Naive thymus-derived CD4-positive, alpha-beta T cell (primary cell): ENCODE data around the gene RYR1. TPM values are rescaled to one million over a fixed set of nuclear protein-coding genes. Genes with fewer than 3 reads are reported as not detected.

Experiments
- ATAC-seq: fragments of 150-1000 bp; cut with Tn5 transposase; 2 replicates; pipeline ENCODE4 v1.10.0; 2021; ENCODE audit warnings: mild to moderate bottlenecking, moderate library complexity
- CTCF ChIA-PET: fragments of 350-600 bp; sonication (Branson Sonifier 250); formaldehyde crosslinking; loops from one replicate; lab custom pipeline; 2021; ENCODE audit warnings: antibody characterized with exemption; lab: Charles Lee
- POLR2A ChIA-PET: fragments of 350-600 bp; sonication (Branson Sonifier 250); formaldehyde crosslinking; loops from one replicate; lab custom pipeline; 2021; ENCODE audit warnings: antibody characterized with exemption, inconsistent platforms; lab: Charles Lee
- DNase-seq, 9 donors: peaks; one replicate each; pipeline versions ENCODE4 v3.0.0 to v3.0.0-alpha.2; 2020 to 2022; ENCODE audit warnings: mixed read lengths in 1 of 9
- H3K27ac ChIP-seq: one replicate; pipeline ENCODE4 v1.7.0; 2013; ENCODE audit warnings: mild to moderate bottlenecking, low read depth, low read length, moderate library complexity
- H3K27me3 ChIP-seq, 2 donors: one replicate each; pipeline ENCODE4 v1.7.0; 2013; ENCODE audit warnings: low read length in 2 of 2, mild to moderate bottlenecking in 2 of 2, moderate library complexity in 2 of 2; ENCODE audit not compliant: control insufficient read depth in 2 of 2, insufficient read depth in 2 of 2
- H3K36me3 ChIP-seq, 3 experiments: 1 replicate in 2 of 3; 2 replicates in 1 of 3; pipeline ENCODE4 v1.7.0; 2013; ENCODE audit warnings: low read length in 3 of 3, mild to moderate bottlenecking in 3 of 3, moderate library complexity in 1 of 3; ENCODE audit not compliant: insufficient read depth in 3 of 3, control insufficient read depth in 2 of 3
- H3K4me1 ChIP-seq, 2 donors: one replicate each; pipeline ENCODE4 v1.7.0; 2013; ENCODE audit warnings: low read length in 2 of 2, mild to moderate bottlenecking in 2 of 2, moderate library complexity in 1 of 2; ENCODE audit not compliant: control insufficient read depth in 2 of 2, insufficient read depth in 2 of 2
- H3K4me3 ChIP-seq: 2 replicates; pipeline ENCODE4 v1.7.0; 2013; ENCODE audit warnings: mild to moderate bottlenecking, low read length
- H3K9me3 ChIP-seq, 3 experiments: 1 replicate in 2 of 3; 2 replicates in 1 of 3; pipeline ENCODE4 v1.7.0; 2013; ENCODE audit warnings: low read length in 3 of 3; ENCODE audit not compliant: control insufficient read depth in 2 of 3
- H3K27ac Mint-ChIP-seq, 9 donors: one replicate each; pipeline ENCODE4 v1.8.0; 2020 to 2022; ENCODE audit warnings: mixed read lengths in 9 of 9, mild to moderate bottlenecking in 8 of 9, moderate library complexity in 5 of 9, inconsistent platforms in 2 of 9
- H3K27me3 Mint-ChIP-seq, 5 donors: one replicate each; pipeline ENCODE4 v1.8.0; 2021 to 2022; ENCODE audit warnings: mixed read lengths in 5 of 5, mild to moderate bottlenecking in 1 of 5
- H3K36me3 Mint-ChIP-seq, 5 donors: one replicate each; pipeline ENCODE4 v1.8.0; 2020 to 2022; ENCODE audit warnings: mixed read lengths in 5 of 5, mild to moderate bottlenecking in 3 of 5, inconsistent platforms in 1 of 5
- H3K4me1 Mint-ChIP-seq, 7 donors: one replicate each; pipeline ENCODE4 v1.8.0; 2020 to 2022; ENCODE audit warnings: mixed read lengths in 7 of 7, mild to moderate bottlenecking in 3 of 7, inconsistent platforms in 1 of 7
- H3K4me3 Mint-ChIP-seq, 10 donors: one replicate each; pipeline ENCODE4 v1.8.0; 2020 to 2022; ENCODE audit warnings: mild to moderate bottlenecking in 10 of 10, mixed read lengths in 10 of 10, moderate library complexity in 6 of 10, inconsistent platforms in 2 of 10
- H3K9me3 Mint-ChIP-seq, 11 donors: one replicate each; pipeline ENCODE4 v1.8.0; 2020 to 2022; ENCODE audit warnings: mixed read lengths in 11 of 11, mild to moderate bottlenecking in 4 of 11, inconsistent platforms in 1 of 11, moderate library complexity in 1 of 11
- intact Hi-C, 2 donors: fragments of 100-400 bp; cut with micrococcal nuclease; formaldehyde crosslinking; loops; one replicate each; pipeline ENCODE4 v1.15.1; 2023
- polyA plus RNA-seq, 2 donors: library from polyadenylated mRNA; unstranded; fragments of 300-500 nt; fragmentation: Illumina TruSeq; gene quantifications; one replicate each; pipeline ENCODE4 v1.2.3, GENCODE V29; 2021
- total RNA-seq, 6 experiments: library from RNA in 5 of 6; stranded (reverse) in 5 of 6; gene quantifications; 1 replicate in 5 of 6; 2 replicates in 1 of 6; pipeline ENCODE4 v1.2.3 and lab custom pipeline; 2021 to 2026

Gene RYR1
- total and polyA plus RNA-seq, 7 experiments from 2014 or later: 0.29 to 2.6 (median 1.7) TPM; not detected in 2

GRCh38 chr19:38506723-38507550, 73.4 kb downstream of the RYR1 start:
- Histone ChIP-seq H3K4me3 (no peak overlapping the region), H3K36me3 (no peaks in the 10 kb centered on the region), H3K27ac (no peak overlapping the region), H3K27me3 (no peaks in the 10 kb centered on the region), H3K9me3 (no peaks in the 10 kb centered on the region), H3K4me1 (peaks cover 0 to 6% of the 10 kb centered on the region in 2 donors)
- H3K27ac Mint-ChIP-seq: peak overlapping the region in 1 of 9 donors; percentile 14
- ChIA-PET POLR2A (no interaction called here), CTCF (interaction anchor here (0.6 kb wide), 1 partner anchor 479 kb away, joined by 3 read pairs; no protein-coding TSS in a partner anchor)
- DNase-seq (peak; percentile 44 to 91 (median 82)), ATAC-seq (peak; percentile 95)
- no peaks in the 10 kb centered on the region for H3K36me3 Mint-ChIP-seq
- intact Hi-C loops: loop anchor here (2.0 kb wide), 2 partner anchors 104 to 120 kb away; partner anchors contain the start of gene FAM98C (in 1 of the 2)
- peak overlapping the region in 8 of 10 donors; percentile 12 to 56 (median 33) for H3K4me3 Mint-ChIP-seq
- peaks cover 0 to 10% (median 4%) of the 10 kb centered on the region in 5 donors for H3K27me3 Mint-ChIP-seq
- H3K4me1 Mint-ChIP-seq: peaks cover 0 to 10% (median 5%) of the 10 kb centered on the region in 7 donors
- no peaks in the 10 kb centered on the region for H3K9me3 Mint-ChIP-seq

GRCh38 chr19:38507551-38508127, 74.1 kb downstream of the RYR1 start:
- no peak overlapping the region for H3K27ac Mint-ChIP-seq
- Histone ChIP-seq H3K27ac (no peak overlapping the region), H3K4me3 (no peak overlapping the region), H3K4me1 (peaks cover 0 to 6% of the 10 kb centered on the region in 2 donors), H3K27me3 (no peaks in the 10 kb centered on the region), H3K36me3 (no peaks in the 10 kb centered on the region), H3K9me3 (no peaks in the 10 kb centered on the region)
- H3K27me3 Mint-ChIP-seq: peaks cover 0 to 10% (median 4%) of the 10 kb centered on the region in 5 donors
- ChIA-PET POLR2A (no interaction called here), CTCF (interaction anchor here (1.1 kb wide), 1 partner anchor 358 kb away, joined by 4 read pairs; no protein-coding TSS in a partner anchor)
- ATAC-seq (no peak), DNase-seq (no peak)
- intact Hi-C loops: loop anchor here (2.0 kb wide), 2 partner anchors 105 to 121 kb away; partner anchors contain the start of gene FAM98C (in 1 of the 2)
- H3K4me1 Mint-ChIP-seq: peaks cover 0 to 10% (median 5%) of the 10 kb centered on the region in 7 donors
- H3K36me3 Mint-ChIP-seq: no peaks in the 10 kb centered on the region
- H3K4me3 Mint-ChIP-seq: peak overlapping the region in 1 of 10 donors; percentile 2
- no peaks in the 10 kb centered on the region for H3K9me3 Mint-ChIP-seq

DNA sequence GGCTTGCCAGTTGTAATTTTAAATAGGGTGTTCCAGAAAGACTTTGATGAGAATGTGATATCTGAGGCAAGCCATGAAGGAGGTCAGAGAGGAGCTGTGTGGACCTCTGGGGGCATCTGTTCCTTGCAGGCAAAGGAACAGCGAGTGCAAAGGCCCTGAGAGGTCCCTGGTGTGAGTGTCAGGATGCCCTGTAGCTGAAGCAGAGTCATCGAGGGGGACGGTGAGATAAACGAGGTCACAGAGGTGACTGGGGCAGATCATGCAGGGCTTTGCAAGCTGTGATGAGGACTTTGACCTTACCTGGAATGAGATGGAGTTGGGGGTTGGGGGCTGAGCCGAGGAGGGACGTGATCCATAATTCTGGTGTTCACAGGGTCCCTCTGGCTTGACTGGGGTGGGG, 75.0 kb downstream of the RYR1 start:
- Mint-ChIP-seq H3K4me1 (peaks cover 0 to 14% (median 7%) of the 10 kb centered on the region in 7 donors), H3K9me3 (no peaks in the 10 kb centered on the region), H3K4me3 (no peak overlapping the region), H3K27ac (peak overlapping the region in 3 of 9 donors; percentile 16 to 78 (median 39)), H3K36me3 (no peaks in the 10 kb centered on the region), H3K27me3 (peaks cover 0 to 10% (median 4%) of the 10 kb centered on the region in 5 donors)
- Histone ChIP-seq H3K4me1 (peaks cover 0 to 6% of the 10 kb centered on the region in 2 donors), H3K27ac (no peak overlapping the region), H3K9me3 (no peaks in the 10 kb centered on the region), H3K27me3 (no peaks in the 10 kb centered on the region), H3K36me3 (no peaks in the 10 kb centered on the region), H3K4me3 (no peak overlapping the region)
- ATAC-seq (no peak), DNase-seq (no peak)
- POLR2A ChIA-PET: no interaction called here
- intact Hi-C loops: no loop called here
- CTCF ChIA-PET: interaction anchor here (1.1 to 1.2 kb wide), 2 partner anchors 109 to 357 kb away, joined by 3 to 4 read pairs; partner anchors contain the start of gene MAP4K1

GRCh38 chr19:38509027-38509426, 75.5 kb downstream of the RYR1 start:
- H3K27ac Mint-ChIP-seq: no peak overlapping the region
- H3K9me3 Mint-ChIP-seq: no peaks in the 10 kb centered on the region
- H3K36me3 ChIP-seq: no peaks in the 10 kb centered on the region
- ChIA-PET CTCF (interaction anchor here (1.2 kb wide), 1 partner anchor 108 kb away, joined by 3 read pairs; the partner anchor contains the start of gene MAP4K1), POLR2A (no interaction called here)
- H3K9me3 ChIP-seq: no peaks in the 10 kb centered on the region
- peaks cover 0 to 18% (median 7%) of the 10 kb centered on the region in 7 donors for H3K4me1 Mint-ChIP-seq
- H3K27me3 Mint-ChIP-seq: peaks cover 0 to 10% (median 4%) of the 10 kb centered on the region in 5 donors
- no peak overlapping the region for H3K4me3 Mint-ChIP-seq
- DNase-seq: no peak
- intact Hi-C loops: no loop called here
- H3K4me3 ChIP-seq: no peak overlapping the region
- H3K27me3 ChIP-seq: no peaks in the 10 kb centered on the region
- H3K4me1 ChIP-seq: peaks cover 0 to 6% of the 10 kb centered on the region in 2 donors
- H3K36me3 Mint-ChIP-seq: no peaks in the 10 kb centered on the region
- no peak overlapping the region for H3K27ac ChIP-seq
- no peak for ATAC-seq

DNA sequence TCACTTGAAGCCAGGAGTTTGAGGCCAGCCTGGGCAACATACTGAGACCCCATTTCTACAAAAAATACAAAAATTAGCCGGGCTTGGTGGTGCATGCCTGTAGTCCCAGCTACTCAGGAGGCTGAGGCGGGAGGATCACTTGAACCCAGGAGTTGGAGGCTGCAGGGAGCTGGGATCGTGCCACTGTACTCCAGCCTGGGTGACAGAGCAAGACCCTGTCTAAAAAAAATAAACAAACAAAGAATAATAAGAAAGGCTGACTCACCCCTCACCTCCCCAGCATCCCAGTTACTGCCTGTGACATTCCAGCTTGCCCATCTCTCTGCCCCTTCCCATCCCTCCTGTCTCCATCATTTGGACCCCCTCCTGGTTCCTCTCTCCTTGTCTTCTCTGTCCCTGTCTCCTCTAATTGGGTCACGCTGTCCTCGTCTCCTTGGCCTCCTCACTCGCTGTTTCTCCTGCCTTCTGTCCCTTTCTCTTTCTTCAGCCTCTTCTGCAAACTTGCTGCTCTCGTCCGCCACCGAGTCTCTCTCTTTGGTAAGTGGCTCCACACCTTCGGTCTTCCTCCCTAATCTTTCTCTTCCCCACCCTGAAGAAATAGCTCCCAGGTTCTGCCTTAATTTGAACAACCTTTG, 77.7 kb downstream of the RYR1 start:
- no peak for DNase-seq
- Mint-ChIP-seq H3K36me3 (no peaks in the 10 kb centered on the region), H3K4me1 (peaks cover 6 to 29% (median 11%) of the 10 kb centered on the region in 7 donors), H3K27me3 (peaks cover 0 to 10% (median 4%) of the 10 kb centered on the region in 5 donors), H3K27ac (no peak overlapping the region), H3K4me3 (no peak overlapping the region), H3K9me3 (no peaks in the 10 kb centered on the region)
- ATAC-seq: no peak
- POLR2A ChIA-PET: no interaction called here
- H3K27ac ChIP-seq: no peak overlapping the region
- peaks cover 6 to 10% of the 10 kb centered on the region in 2 donors for H3K4me1 ChIP-seq
- intact Hi-C loops: loop anchor here in 1 of 2 donors (10.0 kb wide), 1 partner anchor 424 kb away; the partner anchor contains the start of genes MRPS12 and SARS2
- CTCF ChIA-PET: interaction anchor here (0.7 kb wide), 1 partner anchor 377 kb away, joined by 3 read pairs; no protein-coding TSS in a partner anchor
- H3K36me3 ChIP-seq: no peaks in the 10 kb centered on the region
- no peaks in the 10 kb centered on the region for H3K9me3 ChIP-seq
- no peaks in the 10 kb centered on the region for H3K27me3 ChIP-seq
- no peak overlapping the region for H3K4me3 ChIP-seq

DNA sequence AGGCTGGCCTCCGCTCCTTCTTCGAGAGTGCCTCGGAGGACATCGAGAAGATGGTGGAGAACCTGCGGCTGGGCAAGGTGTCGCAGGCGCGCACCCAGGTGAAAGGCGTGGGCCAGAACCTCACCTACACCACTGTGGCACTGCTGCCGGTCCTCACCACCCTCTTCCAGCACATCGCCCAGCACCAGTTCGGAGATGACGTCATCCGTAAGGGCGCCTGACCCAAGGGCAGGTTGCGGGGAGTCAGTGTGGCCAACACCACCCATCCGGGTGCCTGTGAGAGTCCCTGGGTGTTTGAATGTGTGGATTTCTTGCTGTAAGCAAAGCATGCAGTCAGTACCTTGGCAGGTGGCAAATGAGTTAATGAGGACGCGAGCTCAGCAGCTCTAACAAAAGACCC, 78.8 kb downstream of the RYR1 start:
- no peak overlapping the region for H3K27ac ChIP-seq
- POLR2A ChIA-PET: no interaction called here
- H3K9me3 ChIP-seq: no peaks in the 10 kb centered on the region
- CTCF ChIA-PET: interaction anchor here (0.6 to 1.4 kb wide), 5 partner anchors 21 to 415 kb away, joined by 3 to 5 read pairs (median 4); no protein-coding TSS in a partner anchor
- intact Hi-C loops: loop anchor here in 1 of 2 donors (10.0 kb wide), 1 partner anchor 423 kb away; the partner anchor contains the start of genes MRPS12 and SARS2
- Mint-ChIP-seq H3K36me3 (no peaks in the 10 kb centered on the region), H3K4me1 (peaks cover 6 to 27% (median 9%) of the 10 kb centered on the region in 7 donors), H3K27me3 (peaks cover 0 to 7% (median 4%) of the 10 kb centered on the region in 5 donors), H3K9me3 (no peaks in the 10 kb centered on the region), H3K4me3 (no peak overlapping the region), H3K27ac (no peak overlapping the region)
- no peaks in the 10 kb centered on the region for H3K27me3 ChIP-seq
- H3K4me3 ChIP-seq: no peak overlapping the region
- peaks cover 0 to 10% of the 10 kb centered on the region in 2 donors for H3K4me1 ChIP-seq
- no peak for ATAC-seq
- no peak for DNase-seq
- no peaks in the 10 kb centered on the region for H3K36me3 ChIP-seq
